ENCODE measurements around the gene CCNYL1.
A peak's percentile ranks its signal among the peaks of the same experiment; 100 is the strongest.
"Not testable (repeated sequence)": the region's sequence is repeated elsewhere in the genome, so short reads cannot be mapped to it uniquely, and the experiment has no call there.

Gene CCNYL1

DNA sequence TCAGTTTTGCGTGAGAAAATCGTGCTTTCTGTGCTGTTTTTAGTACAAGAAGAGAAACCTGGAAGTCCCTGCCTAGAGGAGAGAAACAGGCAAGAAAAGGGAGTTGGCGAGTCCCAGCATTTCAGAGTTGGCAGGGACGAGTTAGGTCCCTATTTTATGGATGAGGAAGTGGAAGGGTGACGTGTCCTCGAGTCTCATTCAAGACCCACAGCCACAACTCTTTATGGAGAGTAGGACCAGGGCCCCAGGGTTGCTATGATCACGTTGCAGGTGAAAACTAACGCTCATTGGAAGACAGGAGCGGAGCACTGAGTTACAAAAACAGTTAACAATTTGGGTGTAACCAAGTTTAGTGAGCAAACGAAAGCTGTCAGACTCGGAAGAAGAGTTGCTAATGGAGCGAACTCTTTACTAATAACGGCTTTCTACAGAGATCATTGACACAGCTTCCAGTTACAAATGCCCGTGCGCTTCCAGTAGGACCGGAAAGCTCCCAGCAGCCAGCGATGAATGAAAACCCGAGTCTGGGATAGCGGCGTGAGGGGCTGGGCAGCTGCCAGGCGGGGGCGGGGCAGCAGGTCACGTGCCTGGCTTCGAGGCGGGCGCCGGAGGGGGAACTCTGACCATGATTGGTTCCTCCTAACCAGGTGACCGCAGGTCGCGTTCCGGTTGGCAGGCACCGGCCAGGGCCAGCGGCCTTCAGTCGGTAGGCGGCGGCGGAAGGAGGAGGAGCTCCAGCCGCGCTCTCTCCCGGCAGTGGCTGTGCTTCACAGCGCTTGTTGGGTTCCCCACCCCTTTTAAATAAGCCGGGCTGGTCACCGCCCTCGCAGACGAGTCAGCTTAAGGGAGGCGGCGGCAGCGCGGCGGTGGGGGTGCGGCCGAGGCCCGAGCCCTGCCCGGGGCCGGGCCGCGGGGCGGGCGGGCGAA is at the start of gene CCNYL1:
Gene CCNYL1 (plus strand): TSS at position 827 of the 927 bp plus-strand sequence. CDS start 257 bp downstream, outside the sequence.
- peak; percentile 82 to 93 for DNase-seq (ENCODE audit: low read depth in 2 of 2)

DNA sequence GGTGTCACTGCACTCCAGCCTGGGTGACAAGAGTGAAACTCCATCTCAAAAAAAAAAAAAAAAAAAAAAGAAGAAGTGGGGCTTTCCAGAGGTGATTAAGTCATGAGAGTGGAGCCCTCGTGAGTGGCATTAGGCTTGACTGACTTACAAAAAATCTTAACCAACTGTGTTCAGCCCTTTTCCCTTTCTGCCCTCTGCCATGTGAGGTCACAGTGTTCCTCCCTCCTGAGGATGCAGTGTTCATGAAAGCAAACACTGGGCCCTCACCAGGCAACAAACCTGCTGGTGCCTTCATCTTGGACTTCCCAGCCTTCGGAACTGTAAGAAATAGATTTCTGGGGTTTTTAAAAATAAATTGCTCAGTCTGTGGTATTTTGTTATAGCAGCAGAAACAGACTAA is 49.2 kb upstream of the CCNYL1 start:
- DNase-seq (ENCODE audit: low read depth in 2 of 2) = no peak

DNA sequence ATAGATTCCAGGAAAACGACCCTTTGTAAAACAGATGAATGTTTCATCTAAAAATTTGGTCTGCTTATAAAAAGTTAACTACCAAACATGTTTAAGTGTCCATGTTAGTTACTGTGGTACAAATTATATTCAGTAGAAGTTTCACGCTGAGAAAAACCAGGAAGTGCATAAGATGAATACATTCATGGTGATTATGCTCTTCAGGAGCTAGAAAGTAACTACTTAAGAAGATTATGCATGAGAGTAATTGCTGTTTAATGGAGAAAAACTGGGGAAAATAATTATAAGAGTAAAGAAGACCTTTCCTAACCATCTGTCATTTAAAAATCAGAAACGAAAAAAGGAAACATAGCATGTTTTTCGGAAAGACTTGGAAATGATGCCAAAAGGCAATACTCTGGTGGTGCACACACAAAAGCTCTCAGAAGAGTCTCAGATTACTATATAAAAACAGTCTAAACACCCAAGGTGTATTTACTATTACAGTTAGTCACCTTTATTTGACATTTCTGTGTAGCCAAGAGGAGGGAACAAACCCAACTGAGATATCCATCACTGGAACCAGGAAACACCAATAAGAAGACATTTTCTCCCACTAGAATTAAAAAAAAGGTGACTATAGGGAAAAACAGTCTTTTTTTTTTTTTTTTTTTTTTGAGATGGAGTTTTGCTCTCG is 47.4 kb upstream of the CCNYL1 start:
- DNase-seq (ENCODE audit: low read depth in 2 of 2) = no peak

DNA sequence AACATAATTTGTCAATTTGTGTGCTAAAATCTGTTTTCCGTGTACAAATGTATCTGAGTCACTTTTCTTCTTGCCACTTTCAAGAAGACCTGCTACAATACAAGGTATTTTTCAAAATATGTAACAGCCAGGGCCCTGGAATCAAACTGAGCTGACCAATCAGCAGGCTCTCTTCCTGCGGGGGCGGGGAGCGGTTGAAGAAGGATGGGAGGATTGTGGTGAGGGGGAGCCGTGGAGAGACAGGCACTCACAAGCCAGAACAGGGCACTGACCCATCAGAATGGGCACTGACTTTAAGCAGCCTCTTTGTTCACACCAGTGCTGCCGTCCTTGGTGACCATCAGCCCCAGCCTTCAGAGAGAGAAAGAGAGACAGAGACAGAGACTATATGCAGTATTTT is 40.6 kb upstream of the CCNYL1 start:
- DNase-seq (ENCODE audit: low read depth in 2 of 2) = no peak

DNA sequence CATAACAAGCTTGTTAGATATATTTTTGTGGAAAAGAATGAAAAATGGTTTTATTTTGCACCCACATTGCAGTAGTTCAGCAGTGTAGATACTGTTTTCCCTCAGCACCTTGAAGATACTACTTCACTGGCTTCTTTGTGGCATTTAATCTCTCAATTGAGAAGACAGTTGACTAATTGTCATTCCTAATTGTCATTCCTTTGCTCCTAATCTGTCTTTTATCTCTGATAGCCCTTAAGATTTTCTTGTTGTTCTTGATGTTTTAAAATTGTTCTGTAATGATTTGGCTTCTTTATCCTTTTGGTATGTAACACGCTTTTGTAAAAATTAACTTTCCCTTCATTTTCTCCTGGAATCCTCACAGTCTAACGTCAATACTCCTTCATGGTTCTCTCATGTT is 38.0 kb upstream of the CCNYL1 start:
- no peak for DNase-seq (ENCODE audit: low read depth in 2 of 2)

DNA sequence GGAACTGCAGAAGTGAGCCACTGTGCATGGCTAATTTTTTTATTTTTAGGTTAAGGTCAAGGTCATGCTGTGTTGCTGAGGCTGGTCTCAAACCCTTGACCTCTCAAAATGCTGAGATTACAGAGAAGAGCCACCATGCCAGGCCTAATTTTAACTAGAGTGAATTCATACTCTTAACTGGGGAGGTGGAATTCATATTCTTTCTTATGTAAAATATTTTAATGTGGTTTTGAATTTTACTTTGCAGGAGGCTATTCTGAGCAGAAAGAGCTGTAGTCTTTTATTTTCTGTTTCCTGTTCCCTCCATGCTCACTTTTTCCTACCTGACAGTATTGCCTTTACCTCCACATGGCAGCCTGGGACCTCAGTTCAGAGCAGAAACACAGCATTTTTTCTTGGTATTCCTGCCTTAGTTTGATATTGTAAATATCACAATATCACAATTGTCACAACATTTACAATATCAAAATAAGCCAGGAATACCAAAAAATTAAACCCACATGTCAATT is 37.1 kb upstream of the CCNYL1 start:
- no peak for DNase-seq (ENCODE audit: low read depth in 2 of 2)

DNA sequence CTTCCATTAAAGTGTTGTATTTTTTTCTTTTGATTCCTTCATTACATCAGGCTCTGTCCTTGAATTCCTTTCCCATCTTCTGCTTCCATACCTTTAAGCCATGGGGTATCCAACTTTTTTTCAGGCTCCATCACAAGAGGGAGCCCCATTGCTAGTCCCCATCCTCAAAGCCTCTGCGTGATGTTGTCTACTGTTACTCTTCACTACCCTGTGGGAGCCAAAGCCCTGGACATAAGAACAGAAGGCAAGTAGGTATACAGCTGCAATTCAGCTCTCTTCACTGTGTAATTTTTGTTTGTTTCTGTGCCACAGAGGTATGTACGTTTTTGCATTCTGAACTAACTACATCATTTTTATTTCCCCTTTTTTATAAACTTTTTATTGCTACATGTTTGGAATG is 36.6 kb upstream of the CCNYL1 start:
- no peak for DNase-seq (ENCODE audit: low read depth in 2 of 2)

DNA sequence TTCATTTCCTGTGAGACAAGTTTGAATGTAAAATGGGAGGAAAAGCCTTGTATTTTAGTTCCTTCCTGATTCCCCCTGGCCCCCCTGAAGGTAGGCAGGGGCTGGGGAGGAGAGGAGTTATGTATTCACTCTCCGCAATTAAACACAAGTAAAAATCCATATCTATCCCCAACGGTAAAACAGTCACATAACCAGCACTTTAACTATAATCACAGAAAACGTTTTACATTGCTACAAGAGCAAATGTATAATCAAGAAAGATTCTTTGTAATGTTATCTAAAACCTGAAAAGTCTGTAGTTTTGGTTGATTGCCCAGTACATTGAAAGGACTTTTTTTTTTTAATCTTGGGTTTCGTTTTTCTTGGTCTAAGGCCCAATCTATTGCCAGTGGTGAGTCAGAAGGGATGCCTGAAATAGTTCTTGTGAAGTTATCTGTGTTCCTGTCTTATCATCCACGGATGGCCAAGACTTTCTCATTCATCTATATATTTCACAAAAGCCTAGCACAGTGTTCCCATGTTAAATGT is 34.5 kb upstream of the CCNYL1 start:
- DNase-seq (ENCODE audit: low read depth in 2 of 2) = no peak

DNA sequence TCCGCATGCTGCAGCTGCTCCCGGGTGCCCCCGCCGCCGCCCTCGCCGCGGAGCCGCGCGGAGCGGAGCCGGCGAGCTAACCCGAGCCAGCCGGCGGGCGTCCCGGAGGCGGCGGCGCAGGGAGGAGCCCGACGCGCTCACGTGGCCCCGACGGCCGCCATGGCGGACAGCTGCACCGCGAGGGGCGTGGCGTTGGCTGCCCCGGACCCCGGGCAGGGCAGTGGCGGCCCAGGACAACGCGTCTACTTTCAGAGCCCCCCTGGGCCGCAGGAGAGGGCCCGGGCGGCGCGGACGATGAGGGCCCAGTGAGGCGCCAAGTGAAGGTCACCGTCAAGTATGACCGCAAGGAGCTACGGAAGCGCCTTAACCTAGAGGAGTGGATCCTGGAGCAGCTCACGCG is 30.0 kb upstream of the CCNYL1 start:
- DNase-seq (ENCODE audit: low read depth in 2 of 2) = no peak

DNA sequence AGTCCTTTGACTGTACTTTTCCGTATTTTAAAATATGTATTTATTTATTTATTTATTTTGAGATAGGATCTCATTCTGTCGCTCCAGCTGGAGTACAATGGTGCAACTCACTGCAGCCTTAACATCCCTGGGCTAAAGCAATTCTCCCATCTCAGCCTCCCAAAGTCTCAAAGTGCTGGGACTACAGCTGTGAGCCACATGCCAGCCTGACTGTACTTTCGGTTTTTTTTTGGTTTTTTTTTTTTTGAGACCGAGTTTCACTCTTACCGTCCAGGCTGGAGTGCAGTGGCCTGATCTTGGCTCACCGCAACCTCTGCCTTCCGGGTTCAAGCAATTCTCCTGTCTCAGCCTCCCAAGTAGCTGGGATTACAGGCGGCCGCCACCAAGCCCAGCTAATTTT is 28.9 kb upstream of the CCNYL1 start:
- no peak for DNase-seq (ENCODE audit: low read depth in 2 of 2)

DNA sequence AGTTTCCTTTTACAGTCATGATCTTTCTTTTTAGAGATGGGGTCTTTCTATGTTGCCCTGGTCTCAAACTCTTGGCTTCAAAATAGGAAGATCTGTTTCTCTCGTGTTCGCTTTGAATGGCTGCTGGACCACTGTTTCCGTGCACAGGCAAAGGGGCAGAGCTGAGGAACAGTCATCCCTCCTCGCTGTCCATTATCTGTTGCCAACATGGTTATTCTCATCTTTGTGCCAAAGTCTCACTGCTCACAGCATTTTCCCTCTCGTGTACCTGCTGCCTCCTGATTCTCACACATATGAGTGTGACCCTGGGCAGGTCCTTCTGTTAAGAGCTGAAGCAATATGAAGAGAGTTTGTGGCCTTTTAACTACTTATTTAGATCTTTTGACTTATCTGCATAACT is 28.0 kb upstream of the CCNYL1 start:
- no peak for DNase-seq (ENCODE audit: low read depth in 2 of 2)

DNA sequence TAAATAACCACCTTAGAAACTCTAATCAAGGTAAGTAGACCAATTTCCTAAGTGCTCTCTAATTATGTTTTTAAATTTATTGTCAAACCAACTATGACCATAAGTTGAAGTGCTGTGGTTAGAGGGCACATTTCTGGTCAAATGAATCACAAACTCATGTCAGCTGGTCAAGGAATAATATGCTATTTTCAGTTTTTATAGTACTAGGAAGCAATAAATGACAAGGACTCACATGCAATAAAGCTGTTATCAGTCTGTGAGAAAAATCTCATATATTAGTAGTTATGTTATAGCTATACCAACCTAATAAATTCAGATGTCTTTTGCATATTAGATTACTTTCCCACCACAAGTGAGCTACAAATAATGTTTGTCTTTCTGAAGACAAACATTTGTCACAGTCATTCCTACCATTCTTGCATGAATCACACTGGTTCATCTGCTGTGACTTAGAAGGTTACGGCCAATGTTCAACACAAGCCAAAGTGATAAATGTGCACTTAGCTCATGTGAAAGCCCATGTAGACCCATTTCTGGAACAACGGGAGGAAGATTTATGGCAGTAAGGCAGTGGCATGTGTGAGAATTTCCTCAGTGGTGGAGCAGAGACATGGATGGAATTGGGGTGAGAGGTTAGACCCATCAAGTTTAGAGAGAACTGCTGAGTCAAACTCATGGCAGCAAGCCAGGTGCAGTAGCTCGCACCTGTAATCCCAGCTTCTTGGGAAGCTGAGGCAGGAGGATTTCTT is 27.4 kb upstream of the CCNYL1 start:
- DNase-seq (ENCODE audit: low read depth in 2 of 2) = no peak

DNA sequence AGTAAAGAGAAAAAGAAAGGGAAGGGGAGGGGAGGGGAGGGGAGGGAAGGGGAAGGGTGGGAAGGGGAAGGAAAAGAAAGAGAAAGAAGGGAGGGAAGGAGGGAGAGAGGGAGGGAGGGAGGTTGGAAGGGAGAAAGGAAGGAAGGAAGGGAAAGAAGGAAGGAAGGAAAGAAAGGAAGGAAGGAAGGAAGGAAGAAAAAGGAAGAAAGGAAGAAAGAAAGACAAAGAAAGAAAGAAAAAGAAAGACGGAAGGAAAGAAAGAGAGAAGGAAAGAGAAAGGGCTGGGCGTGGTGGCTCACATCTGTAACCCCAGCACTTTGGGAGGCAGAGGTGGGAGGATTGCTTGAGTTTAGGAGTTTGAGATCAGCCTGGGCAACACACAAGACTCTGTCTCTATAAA is 24.6 kb upstream of the CCNYL1 start:
- no peak for DNase-seq (ENCODE audit: low read depth in 2 of 2)

DNA sequence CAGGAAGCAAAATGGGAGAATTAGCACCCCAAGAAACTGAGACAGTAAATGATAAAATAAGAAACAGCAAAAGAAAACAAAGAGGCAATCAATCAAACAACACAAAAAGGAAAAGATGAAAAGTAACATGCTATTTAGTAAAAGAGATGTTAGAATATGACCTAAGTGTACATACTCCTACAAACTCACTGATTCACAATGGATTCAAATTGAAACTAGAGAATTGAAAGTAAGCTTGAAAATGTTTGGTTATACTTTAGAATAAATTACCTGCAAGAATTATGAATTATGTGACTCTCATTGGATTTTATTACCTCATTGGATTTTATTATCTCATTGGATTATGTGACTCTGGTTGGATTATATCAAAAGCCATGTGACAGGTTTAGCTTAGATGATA is 22.8 kb upstream of the CCNYL1 start:
- DNase-seq (ENCODE audit: low read depth in 2 of 2) = no peak

DNA sequence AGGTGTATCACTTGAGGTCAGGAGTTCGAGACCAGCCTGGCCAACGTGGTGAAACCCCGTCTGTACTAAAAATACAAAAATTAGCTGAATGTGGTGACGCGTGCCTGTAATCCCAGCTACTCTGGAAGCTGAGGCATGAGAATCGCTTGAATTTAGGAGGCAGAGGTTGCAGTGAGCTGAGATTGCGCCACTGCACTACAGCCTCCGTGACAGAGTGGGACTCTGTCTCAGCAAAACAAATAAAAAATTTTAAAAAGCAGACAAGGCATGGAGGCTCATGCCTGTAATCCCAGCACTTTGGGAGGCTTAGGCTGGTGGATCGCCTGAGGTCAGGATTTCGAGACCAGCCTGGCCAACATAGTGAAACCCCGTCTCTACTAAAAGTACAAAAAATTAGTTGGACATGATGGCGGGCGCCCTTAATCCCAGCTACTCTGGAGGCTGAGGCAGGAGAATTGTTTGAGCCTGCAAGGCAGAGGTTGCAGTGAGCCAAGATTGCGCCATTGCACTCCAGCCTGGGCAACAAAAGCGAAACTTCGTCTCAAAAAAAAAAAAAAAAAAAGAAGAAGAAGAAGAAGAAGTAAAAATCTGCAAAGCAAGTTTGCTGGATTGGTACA is 20.5 kb upstream of the CCNYL1 start:
- not testable (repeated sequence) for DNase-seq (ENCODE audit: low read depth in 2 of 2)

DNA sequence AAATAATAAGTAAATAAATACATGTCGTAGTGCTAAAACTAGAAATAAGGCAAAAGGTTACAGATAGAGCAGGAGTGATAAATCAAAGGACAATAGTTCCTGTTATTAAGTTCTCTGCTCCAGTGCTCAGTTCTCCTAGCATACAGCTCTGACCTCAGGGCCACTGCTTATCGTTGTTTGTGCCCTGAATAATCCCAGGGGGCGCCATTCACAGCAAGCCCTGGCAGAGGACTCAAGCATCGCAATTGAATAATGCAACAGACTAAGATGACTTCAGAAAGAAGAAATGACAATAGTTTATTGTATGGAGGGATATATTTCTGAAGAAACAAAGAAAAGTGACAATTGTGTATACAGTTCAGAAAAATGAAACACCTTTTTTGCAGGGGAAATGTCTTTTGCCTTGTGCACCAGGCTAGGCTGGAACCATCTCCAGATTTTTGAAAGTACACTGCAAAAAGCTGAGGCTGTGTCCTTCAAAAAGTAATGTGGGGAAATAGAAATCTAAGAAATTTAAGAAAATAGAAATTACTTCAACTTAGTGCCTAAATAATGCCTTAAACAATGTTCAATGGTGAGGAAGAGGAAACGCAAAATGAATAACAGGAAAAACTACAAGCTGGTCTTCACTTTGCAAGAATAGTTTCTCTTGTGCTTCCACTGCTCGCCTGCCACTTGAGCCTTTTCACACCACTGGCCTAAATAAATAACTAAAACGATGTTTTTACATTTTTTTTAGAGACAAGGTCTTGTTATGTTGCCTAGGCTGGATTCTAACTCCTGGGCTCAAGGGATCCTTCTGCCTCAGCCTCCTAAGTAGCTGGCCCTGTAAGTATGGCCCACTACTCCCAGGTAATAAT is 19.0 kb upstream of the CCNYL1 start:
- DNase-seq (ENCODE audit: low read depth in 2 of 2) = peak in 1 of 2 donors; percentile 17

DNA sequence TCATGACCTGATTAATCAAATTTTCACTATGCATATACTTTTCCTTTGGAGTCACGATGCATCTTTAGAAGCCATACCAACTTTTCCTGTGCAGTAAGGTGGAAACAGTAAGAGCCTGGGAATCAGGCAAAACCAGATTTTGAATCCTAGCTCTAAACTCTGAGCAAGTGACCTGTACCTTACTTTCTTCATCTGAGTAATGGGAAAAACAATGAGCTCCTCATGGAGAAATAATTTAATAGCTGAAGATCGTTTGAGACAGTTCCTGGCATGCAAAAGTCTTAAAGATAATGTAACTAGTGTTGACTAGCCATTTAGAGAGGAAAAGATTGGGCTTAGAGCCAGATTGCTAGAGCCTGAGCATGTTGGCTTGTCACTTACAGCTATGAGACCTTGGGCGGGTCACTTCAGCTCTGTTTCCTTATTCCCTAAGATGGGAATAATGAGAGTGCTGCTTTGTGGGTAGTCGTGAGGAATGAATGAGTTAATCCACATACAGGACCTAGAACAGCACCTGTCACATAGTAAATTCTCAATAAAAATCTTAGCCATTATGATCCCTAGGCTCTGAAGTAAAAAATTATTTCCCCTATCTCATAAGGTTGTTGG is 17.7 kb upstream of the CCNYL1 start:
- no peak for DNase-seq (ENCODE audit: low read depth in 2 of 2)

DNA sequence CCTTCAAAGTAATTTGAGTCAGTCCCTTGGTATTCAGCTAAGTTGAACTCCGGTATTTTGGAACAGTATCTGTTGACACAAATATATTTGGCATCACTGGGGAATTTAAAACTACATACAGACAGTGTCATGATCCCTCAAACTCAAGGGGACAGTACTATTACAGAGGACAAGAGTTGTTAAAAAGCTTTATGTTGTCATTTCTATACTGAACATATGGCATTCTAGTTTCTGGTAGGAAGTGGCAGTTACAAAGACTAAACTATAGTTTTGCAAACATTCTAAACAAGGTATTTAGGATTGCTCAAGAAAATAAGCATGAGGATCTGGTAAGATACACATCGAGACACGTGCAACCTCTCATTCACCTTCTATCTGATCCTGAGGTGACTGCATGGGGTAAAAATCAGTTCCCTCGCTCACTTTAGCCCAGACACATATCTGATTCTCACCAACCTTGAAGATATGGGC is 16.6 kb upstream of the CCNYL1 start:
- DNase-seq (ENCODE audit: low read depth in 2 of 2) = no peak

DNA sequence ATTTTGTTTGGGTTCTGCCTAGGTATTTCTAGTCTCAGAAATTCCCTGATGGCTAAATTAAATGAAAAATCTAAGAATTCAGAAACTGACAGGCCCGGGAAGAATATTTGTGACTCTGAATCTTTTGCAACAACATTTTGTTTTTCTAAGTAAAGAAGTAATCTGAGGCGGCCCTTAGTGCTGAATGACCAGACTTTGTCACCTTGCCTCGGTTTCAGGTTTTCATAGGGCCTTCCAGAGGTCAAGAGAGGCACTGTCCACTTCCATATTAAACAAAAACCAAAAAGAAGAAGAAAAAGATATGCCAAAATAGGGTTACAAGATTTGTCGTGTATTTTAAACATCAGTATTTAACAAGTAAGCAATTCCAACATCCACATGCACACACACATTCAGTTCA is 16.1 kb upstream of the CCNYL1 start:
- no peak for DNase-seq (ENCODE audit: low read depth in 2 of 2)

DNA sequence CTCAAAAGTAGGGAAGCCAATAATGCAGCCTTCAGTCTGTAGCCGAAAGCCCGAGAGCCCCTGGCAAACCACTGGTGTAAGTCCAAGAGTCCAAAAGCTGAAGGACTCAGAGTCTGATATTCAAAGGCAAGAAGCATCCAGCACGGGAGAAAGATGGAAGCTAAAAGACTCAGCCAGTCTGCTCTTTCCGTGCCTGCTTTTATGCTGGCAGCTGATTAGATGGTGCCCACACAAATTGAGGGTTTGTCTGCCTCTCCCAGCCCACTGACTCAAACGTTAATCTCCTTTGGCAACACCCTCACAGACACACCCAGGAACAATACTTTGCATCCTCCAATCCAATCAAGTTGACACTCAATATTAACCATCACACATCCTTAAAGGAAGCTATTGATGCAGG is 14.5 kb upstream of the CCNYL1 start:
- not testable (repeated sequence) for DNase-seq (ENCODE audit: low read depth in 2 of 2)
